GM12892 (cell line): ENCODE results near the gene SNX3.

Source experiments
- POLR2A ChIP-seq: IDR thresholded peaks from 2 replicates; pipeline ENCODE4 v1.6.1; 2011; ENCODE audit warnings: low read depth, low read length, control low read depth
- TAF1 ChIP-seq: IDR thresholded peaks from 2 replicates; pipeline ENCODE4 v1.6.1; 2011; ENCODE audit warnings: low read depth, mild to moderate bottlenecking, control low read depth, low read length, borderline replicate concordance

GRCh38 chr6:108169464-108170331 lies 91.1 kb downstream of the SNX3 start:
- TF ChIP-seq TAF1 (no peak), POLR2A (no peak)
